Stimulated activated CD8-positive, alpha-beta memory T cell treated with anti-CD3 and anti-CD28 coated beads, Interleukin-4, amount 100 ng/mL, for 48 hours (primary cell): Measurements from ENCODE around the gene C1QL2.

Experiments
- DNase-seq: peaks from one replicate; pipeline ENCODE4 v3.0.0-alpha.2; 2020

The C1QL2 gene

DNA sequence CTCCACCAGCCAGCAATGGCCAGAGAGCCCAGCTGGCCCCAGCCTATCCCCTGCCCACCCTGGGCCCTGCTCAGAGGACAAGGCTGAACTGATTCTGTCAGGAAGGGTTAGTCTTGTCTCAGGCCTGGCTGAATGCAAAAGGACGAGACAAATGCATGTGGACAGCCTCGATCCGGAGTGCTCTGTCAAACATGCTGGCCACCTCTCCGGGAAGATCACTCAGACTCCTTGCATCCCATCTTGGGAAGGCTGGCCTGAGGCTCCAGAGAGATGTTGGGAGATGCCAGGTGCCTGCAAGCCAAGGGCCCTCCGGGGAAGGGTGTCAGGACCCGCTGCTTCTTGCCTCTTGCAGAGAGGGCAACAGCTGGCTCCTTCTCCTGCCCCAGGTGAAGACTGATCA is 20.2 kb upstream of the C1QL2 start:
- DNase-seq = no peak

DNA sequence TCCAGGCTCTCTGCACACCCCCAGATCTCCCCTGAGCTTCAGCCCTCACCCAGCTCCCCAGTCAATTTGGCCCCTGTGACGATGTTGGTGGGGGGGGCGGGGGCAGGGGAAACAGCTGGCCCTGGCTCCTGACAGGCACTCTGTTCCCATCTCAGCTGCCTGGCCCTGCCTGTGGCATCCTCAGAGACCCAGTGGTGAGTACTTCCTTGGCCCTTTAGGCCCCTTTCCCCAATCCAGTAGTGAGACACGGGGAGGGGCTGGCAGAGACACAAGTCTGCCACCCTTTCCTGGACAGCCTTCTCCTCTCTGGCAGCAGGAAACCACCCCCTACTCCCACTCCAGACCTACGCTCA is 19.3 kb upstream of the C1QL2 start:
- no peak for DNase-seq

DNA sequence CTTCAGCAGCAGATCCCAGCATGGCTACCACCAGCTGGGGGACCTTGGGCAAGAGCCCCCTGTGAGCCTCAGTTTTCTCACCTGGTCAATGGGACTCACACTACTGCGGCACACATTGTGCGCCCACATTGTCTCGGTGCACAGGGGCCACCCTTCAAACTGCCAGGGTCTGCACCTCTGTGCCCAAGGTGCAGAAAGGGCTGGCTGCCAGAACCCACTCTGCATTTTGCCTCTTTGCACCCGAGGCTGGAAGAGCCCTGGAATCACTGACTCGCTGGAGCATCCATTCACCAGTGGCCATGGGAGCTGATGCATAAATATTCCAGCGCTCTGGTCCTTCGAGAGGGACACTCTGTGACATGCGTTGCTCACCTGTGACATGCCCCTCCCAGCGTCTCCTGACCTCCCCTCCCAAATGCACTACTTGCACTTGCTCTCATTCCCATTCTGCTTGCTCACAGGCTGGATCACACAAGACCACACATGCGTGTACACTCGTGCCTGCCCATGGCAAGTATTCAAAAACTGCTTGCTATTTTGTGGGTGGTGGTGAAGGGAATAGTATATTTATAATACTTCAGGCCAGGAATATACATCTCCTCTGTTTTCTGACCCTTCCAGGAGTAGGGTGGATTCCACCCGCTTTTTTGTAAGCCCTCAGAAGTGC is 18.8 kb upstream of the C1QL2 start:
- no peak for DNase-seq

DNA sequence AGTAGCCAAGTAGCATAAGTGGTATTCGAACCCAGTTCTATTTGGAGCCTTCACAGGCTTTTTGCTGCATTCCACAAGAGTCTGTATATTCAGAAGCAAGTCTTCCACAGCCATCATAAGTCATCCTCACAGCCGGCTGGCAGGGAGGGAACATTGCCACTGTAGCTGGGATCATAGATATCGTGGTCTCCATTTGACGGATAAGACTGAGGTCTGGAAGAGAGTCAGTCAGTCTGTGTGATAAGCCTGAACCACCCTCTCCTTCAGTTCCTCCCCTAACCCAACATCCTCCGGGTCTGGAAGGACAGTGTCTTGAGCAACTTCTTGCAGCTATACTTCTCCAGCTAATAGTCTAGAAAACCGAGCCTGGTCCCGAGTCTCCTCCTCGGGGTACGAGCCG is 17.0 kb upstream of the C1QL2 start:
- DNase-seq = no peak

DNA sequence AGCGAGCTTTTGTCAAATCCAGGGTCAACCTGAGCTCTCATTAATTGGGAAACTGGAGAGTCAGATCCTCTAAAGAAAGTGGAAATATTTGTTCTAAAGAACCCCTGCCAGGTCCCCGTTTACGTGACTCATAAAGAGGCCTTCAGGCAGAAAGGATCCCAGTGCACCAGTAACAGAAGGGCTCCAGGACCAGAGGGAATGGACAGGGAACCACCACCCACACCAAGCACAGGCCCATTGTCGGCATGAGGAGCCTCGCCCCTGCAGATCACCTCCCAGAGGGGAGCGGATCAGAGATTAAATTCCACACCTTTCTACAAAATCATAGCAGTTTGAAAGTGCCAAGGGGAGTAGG is 16.4 kb upstream of the C1QL2 start:
- no peak for DNase-seq

GRCh38 chr2:119174216-119174992 is 15.9 kb upstream of the C1QL2 start:
- peak; percentile 74 for DNase-seq

DNA sequence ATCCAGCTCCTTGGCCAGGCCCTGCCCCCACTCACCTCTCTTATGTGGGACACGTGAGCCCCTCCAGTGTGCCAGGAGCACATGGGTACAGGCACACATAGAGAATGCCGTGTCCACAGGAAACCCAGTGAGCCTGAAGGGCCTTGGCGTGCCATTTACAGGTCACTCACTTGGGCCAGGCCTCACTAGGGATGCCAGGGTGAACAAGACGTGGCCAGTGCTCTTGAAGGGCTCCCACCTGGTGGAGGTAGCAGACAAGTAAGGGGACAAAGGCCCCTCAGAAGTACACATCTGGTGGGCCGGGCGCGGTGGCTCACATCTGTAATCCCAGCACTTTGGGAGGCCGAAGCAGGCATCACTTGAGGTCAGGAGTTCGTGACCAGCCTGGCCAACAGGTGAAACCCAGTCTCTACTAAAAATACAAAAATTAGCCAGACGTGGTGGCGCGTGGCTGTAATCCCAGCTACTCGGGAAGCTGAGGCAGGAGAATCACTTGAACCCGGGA is 15.1 kb upstream of the C1QL2 start:
- no peak for DNase-seq

DNA sequence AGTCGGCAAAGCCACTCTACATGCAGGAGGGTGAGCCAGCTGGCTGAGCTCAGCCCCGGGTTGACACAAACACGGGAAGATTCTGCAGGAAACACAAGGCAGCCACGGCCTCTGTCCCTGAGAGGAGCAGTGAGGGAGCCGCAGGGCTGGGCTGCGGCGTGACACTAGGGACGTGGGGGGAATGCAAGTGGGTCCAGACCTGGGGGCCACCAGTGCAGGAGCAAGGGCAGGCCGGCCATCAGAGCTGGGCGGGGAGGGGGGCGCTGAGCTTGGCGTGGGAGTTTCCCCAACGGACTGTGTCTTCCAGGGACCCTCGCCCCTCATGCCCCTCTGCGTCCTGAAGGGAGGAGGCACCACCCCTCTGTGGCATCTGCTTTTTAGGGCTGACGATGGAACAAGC is 12.0 kb upstream of the C1QL2 start:
- no peak for DNase-seq

DNA sequence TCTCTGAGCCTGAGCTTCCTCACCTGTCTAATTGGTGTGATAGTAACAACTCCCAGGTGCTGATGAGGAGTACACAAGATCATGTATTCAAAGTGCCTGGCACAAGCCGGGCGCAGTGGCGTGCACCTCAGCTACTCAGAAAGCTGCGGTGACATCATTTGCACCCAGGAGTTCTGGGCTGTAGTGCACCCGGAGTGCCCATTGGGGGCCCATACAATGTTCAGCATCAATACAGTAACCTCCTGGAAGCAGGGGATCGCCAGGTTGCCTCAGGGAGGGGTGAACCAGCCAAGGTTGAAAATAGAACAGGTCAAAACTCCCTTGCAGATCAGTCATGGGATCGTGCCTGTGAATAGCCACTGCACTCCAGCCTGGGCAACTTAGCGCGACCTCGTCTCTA is 11.2 kb upstream of the C1QL2 start:
- DNase-seq = no peak

- DNase-seq = no peak
Observed at GRCh38 chr2:119160361-119160990, 1.9 kb upstream of the C1QL2 start.

DNA sequence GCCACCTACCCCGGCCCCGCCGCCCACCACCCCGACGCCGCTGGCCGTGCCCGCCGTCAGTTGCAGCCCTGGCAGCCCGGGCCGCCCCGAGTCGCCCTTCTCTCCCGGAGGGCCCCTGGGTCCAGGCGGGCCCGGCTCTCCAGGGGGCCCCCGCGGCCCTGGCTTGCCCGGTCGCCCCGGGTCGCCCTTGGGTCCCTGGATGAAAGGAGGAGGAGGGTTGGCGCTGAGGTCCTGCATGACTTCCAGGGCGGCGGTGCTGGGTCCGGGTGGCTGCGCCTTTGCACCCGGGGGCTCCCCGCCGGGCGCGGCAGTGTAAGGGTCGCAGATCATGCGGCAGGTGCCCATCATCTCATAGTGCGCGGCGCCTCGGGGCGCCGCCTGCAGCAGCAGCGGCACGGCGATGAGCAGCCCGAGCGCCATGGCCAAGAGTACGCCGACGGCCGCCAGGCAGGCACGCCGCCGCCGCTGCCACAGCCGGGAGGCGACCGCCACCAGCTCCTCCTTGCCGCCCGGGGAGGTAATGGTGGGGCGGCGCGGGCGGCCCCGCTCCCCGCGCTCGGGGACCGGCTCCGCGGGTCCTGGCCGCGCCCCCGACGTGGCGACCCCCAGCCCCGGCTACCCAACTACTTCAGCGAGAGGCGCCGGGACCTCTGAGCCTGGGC is 570 bp downstream of the C1QL2 start:
- DNase-seq = no peak

GRCh38 chr2:119156891-119157773 is 1.4 kb downstream of the C1QL2 start:
- no peak for DNase-seq

GRCh38 chr2:119156105-119156890 is 2.3 kb downstream of the C1QL2 start:
- no peak for DNase-seq

DNA sequence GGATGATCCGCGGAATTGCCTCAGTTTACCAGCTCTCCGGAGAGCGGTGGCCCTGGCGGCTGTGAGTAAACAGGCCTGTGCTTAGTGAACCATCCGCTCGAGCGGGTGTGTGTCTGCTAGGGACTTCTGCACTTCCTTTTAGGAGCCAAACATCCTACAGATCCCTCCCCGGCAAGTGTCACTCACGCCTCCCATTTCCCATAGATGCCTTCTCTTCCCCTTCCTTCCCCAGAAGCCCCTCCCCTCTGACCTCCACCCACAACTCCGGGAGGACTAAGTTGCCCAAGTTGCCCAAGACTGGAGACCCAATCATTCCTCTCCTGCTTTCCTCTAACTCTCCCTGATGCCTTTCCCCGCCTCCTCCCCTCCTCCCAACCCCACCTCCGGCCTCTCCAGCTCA is 2.9 kb downstream of the C1QL2 start:
- no peak for DNase-seq

DNA sequence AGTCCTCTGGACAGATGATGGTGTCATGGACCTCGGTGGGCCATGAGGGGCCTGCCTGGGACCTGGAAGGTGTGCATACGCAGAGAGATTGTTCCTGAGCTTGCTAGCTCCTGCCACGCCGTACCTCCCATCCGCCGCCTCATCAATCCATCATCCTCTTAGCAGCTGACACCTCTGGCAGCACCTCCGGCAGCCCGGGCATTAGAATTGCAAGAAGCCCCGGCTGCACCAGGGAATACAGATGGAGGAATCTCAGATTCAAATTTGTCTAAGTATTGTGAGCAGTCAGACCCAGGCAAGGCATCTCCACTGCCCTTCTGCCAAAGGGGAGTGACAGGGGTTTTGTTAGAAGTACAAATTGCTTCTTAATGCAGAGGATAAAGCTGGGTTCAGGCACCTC is 4.5 kb downstream of the C1QL2 start:
- no peak for DNase-seq

- DNase-seq = no peak
Observed at GRCh38 chr2:119149611-119150010, 8.9 kb downstream of the C1QL2 start.

DNA sequence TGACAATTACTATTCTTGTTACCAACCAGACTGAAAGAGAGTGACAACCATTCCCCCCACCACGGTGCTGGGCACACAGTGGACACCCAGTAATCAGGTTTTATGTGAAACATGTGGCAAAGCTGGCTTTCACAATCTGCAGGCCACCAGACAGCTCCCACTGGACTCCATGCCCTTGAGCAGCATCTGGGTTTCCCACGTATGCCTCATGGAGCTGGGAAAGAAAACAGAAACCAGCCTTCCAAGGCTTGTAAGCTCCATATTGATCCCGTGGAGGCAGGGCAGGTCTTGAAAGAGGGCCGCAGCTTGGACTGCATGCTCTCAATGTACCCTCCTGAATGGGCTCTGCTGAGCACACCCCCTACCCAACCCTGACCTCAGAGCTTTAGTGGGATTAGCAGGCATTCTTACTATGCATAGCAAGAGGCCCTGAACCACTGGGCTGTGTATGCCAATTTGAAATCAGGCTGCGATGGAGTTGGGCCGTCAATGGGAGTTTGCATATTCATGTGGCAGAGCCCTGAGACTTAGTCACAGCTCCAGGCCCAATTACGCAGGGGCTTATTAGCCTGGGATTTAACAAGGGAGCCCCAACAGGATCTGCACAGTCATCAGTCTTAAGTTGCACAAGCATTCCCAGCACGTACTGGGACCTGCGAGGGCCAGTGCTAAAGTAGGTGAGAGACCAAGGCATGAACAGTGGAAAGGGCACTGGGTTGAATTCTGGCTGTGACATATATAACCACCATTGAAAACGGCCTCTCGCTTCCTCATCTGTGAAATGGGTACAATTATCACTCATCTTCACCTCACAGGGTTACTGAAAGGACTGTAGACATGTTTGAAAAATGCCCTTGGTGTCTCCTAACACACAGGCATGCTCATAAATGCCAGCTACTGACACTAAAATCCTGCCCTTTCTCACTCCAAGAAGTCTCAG is 10.5 kb downstream of the C1QL2 start:
- DNase-seq = no peak

DNA sequence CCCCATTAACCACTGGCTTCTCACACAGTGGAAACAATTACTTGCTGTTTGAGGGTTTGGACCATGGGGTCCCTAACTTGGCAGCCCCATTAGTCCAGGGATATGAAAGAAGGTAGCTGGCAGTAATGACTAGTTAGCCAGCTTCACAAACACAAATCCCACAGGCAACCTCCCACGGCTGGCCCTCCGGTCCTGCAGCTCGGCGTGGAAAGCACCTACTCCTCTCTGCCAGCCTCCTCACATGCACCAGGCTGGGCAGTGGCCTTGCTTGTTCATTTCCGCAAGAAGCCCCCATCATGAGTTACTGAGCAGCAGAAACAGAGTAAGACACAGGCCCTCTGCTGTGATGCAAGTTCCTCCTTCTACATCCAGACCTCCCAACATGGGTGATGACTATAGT is 13.7 kb downstream of the C1QL2 start:
- no peak for DNase-seq

DNA sequence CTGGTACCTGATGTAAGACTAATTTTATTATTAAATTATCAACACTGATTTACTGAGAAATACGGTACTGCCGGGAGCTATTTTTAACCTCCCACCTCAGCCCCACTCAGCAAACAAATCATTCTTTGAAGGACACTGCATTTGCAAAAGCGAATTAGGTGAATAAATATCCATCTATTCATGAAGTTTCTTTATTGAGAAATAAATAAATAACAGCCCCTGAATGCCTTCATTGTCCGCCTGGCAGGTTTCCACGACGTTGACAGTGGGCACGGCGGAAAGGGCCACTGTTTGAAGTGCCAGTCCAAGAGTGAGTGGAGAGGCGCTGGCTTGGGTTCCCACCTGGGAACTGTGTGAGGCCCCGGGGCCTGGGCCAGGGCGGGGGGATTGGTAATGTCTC is 15.7 kb downstream of the C1QL2 start:
- no peak for DNase-seq

DNA sequence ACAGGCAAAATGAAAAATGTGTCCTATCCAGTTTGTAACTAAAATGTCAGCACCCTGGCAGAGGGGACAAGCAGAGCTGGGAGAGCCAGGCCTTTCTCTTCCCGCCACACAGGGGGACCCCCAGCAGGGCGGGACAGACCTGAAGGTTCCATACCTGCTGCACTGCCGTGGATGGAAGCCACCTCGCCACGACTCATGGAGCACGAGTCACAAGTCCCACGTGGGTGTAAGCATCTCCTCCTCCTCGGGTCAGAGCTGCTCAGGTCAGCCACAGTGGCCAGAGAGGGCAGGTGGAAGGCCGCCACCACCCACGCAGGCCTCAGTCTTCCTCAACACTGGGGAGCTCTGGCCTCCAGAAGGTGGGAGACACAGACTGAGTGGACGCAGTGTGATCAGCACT is 21.0 kb downstream of the C1QL2 start:
- DNase-seq = no peak

GRCh38 chr2:119136872-119137271 is 21.7 kb downstream of the C1QL2 start:
- no peak for DNase-seq
